Esophagus squamous epithelium (tissue), 5 donors: ENCODE measurements around the gene PI4KA. TPM values are rescaled to one million over a fixed set of nuclear protein-coding genes. Genes with fewer than 3 reads are reported as not detected.

Experiments used
- DNase-seq: peaks from one replicate; lab custom pipeline; 2025; lab: John Stamatoyannopoulos, UW
- H3K27ac ChIP-seq, 4 donors: fragments of 200-600 bp; sonication (generic); one replicate each; pipeline ENCODE4 v1.5.1; 2016 to 2019; ENCODE audit warnings: mild to moderate bottlenecking in 1 of 4
- H3K27me3 ChIP-seq, 4 donors: fragments of 200-600 bp; sonication (generic); 1 replicate in 3 of 4; 2 replicates in 1 of 4; pipeline versions ENCODE4 v1.5.1 to v1.6.0; 2017 to 2021; ENCODE audit warnings: antibody characterized with exemption in 1 of 4
- H3K36me3 ChIP-seq, 3 donors: fragments of 200-600 bp; sonication (generic); one replicate each; pipeline ENCODE4 v1.5.1; 2016 to 2019
- H3K4me1 ChIP-seq, 3 donors: fragments of 200-600 bp; sonication (generic); one replicate each; pipeline ENCODE4 v1.5.1; 2017 to 2019
- H3K4me3 ChIP-seq, 4 donors: fragments of 200-600 bp; sonication (generic); 1 replicate in 3 of 4; 2 replicates in 1 of 4; pipeline ENCODE4 v1.5.1; 2016 to 2019; ENCODE audit warnings: mild to moderate bottlenecking in 2 of 4, moderate library complexity in 1 of 4
- H3K9me3 ChIP-seq, 3 donors: fragments of 200-600 bp; sonication (generic); one replicate each; pipeline ENCODE4 v1.5.1; 2016 to 2019
- CTCF ChIP-seq, 6 experiments: fragments of 450-650 bp in 4 of 6; fragments of 200-600 bp in 2 of 6; sonication (generic) in 2 of 6; IDR thresholded peaks; one replicate each; pipeline ENCODE4 v1.5.1; 2016 to 2019; ENCODE audit warnings: antibody characterized with exemption in 6 of 6, mild to moderate bottlenecking in 4 of 6, moderate library complexity in 4 of 6
- POLR2A ChIP-seq, 4 donors: fragments of 450-650 bp; IDR thresholded peaks; one replicate each; pipeline ENCODE4 v1.6.1; 2017; ENCODE audit warnings: antibody characterized with exemption in 4 of 4, mild to moderate bottlenecking in 4 of 4, moderate library complexity in 3 of 4
- WGBS, 2 donors: methylation state at CpG; one replicate each; pipeline ENCODE4 v1.1.5; 2018; 5-methylcytosine and 5-hydroxymethylcytosine counted together
- intact Hi-C: fragments of 100-400 bp; cut with DNase I; formaldehyde crosslinking; loops from one replicate; pipeline ENCODE4 v1.15.0; 2022
- total RNA-seq, 4 donors: library from RNA; depleted of rRNA; stranded (reverse); fragments of >200 nt; gene quantifications; one replicate each; pipeline ENCODE4 v1.1.0, GENCODE V29; 2016
- donor health status: DM: yes; HTN: yes; CAD: no.

Gene PI4KA
- total RNA-seq, 4 donors from 2014 or later = 25.4 to 48.6 (median 33.8) TPM

DNA sequence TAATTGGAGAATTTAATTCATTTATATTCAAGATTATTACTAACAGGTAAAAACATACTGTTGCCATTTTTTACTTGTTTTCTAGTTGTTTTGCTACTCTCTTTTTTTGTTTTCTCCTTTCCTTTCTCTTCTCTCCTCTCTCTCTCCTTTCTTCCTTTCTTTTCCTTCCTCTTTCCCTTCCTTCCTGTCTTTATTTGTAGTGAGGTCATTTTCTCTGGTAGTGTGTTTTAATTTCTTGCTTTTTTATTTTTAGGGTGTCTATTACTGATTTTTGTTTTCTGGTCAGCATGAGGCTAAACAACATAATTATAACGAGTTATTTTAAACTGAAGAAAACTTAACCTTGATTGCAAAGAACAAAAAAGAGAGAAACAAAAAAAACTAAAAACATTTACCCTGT, 197.1 kb downstream of the PI4KA start:
- H3K9me3 ChIP-seq = no peaks in the 10 kb centered on the region
- no peak overlapping the region for H3K4me3 ChIP-seq
- no peak for DNase-seq
- WGBS, 2 donors = 91 to 96% methylated on average over 1 of the region's 1 CpG
- no peaks in the 10 kb centered on the region for H3K36me3 ChIP-seq
- H3K4me1 ChIP-seq = no peaks in the 10 kb centered on the region
- peaks cover 0 to 35% (median 0%) of the 10 kb centered on the region in 4 donors for H3K27me3 ChIP-seq
- intact Hi-C loops = no loop called here
- TF ChIP-seq POLR2A (IDR thresholded peaks at IDR 0.05) (no peak), CTCF (IDR thresholded peaks at IDR 0.05) (no peak)
- H3K27ac ChIP-seq = no peak overlapping the region

DNA sequence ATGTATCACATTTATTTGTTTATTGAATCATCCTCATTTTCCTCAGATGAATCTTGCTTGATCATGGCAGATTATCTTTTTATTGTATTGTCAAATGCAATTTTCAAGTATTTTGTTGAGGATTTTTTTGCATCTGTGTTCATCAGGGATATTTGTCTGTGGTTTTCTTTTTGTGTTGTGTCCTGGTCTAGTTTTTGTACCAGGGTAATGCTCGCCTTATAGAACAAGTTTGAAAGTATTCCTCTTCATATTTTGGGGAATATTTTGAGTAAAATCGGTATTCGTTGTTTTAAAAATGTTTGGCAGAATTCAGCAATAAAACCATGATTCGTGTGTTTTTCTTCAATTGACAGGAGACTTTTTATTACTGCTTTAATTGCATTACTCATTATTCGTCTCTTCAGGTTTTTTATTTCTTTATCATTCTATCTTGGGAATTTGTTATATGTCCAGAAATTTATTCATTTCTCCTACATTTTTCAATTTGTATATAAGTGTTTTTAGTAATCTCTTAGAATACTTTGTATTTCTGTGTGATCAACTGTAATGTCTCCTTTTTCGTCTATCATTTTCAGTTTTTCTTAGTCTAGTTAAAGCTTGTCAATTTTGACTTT, 198.1 kb downstream of the PI4KA start:
- Histone ChIP-seq H3K27ac (no peak overlapping the region), H3K4me3 (no peak overlapping the region), H3K27me3 (peaks cover 0 to 35% (median 0%) of the 10 kb centered on the region in 4 donors), H3K4me1 (no peaks in the 10 kb centered on the region), H3K36me3 (no peaks in the 10 kb centered on the region), H3K9me3 (no peaks in the 10 kb centered on the region)
- intact Hi-C loops = no loop called here
- TF ChIP-seq CTCF (IDR thresholded peaks at IDR 0.05) = no peak
- no peak for TF ChIP-seq POLR2A (IDR thresholded peaks at IDR 0.05)
- no peak for DNase-seq
- 80 to 82% methylated on average over 6 of the region's 6 CpGs for WGBS, 2 donors

DNA sequence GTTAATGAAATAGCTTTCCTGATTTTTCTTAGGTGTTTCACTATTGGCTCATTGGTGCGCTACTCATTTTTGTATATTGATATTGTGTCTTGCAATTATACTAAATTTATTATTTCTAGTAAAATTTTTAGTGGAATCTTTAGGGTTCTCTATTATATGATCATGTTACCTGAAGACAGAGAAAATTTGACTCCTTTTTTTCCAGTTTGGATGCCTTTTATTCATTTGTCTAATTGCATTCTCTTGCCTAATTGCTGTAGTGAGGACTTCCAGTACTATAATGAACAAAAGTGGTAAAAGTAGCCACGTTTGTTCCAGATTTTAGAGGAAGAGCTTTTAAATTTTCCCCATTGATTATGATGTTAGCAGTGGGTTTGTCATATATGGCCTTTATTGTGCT, 198.7 kb downstream of the PI4KA start:
- H3K27me3 ChIP-seq = peaks cover 0 to 35% (median 0%) of the 10 kb centered on the region in 4 donors
- no peaks in the 10 kb centered on the region for H3K36me3 ChIP-seq
- 37 to 47% methylated on average over 2 of the region's 2 CpGs for WGBS, 2 donors
- DNase-seq = no peak
- no peaks in the 10 kb centered on the region for H3K4me1 ChIP-seq
- TF ChIP-seq CTCF (IDR thresholded peaks at IDR 0.05) = no peak
- no peak for TF ChIP-seq POLR2A (IDR thresholded peaks at IDR 0.05)
- no peak overlapping the region for H3K27ac ChIP-seq
- intact Hi-C loops = no loop called here
- H3K4me3 ChIP-seq = no peak overlapping the region
- no peaks in the 10 kb centered on the region for H3K9me3 ChIP-seq

DNA sequence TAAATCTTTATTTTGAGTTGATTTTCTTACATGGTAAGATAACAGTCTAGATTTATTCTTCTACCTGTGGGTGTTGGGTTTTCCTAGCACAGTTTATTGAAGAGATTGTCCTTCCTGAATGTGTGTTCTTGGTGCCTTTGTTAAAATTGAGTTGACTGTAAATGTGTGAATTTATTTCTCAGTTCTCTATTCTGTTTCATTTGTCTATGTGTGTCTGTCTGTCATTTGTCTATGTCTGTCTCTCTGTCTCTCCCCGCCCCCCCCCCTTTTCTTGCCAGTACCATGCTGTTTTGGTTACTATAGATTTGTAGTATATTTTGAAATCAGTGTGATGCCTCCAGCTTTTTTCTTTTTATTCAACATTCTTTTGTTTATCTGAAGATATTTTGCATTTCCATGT, 199.4 kb downstream of the PI4KA start:
- Histone ChIP-seq H3K4me3 (no peak overlapping the region), H3K27me3 (peaks cover 0 to 31% (median 0%) of the 10 kb centered on the region in 4 donors), H3K36me3 (no peaks in the 10 kb centered on the region), H3K9me3 (no peaks in the 10 kb centered on the region), H3K4me1 (no peaks in the 10 kb centered on the region), H3K27ac (no peak overlapping the region)
- no peak for DNase-seq
- TF ChIP-seq POLR2A (IDR thresholded peaks at IDR 0.05) = no peak
- no peak for TF ChIP-seq CTCF (IDR thresholded peaks at IDR 0.05)
- 71 to 89% methylated on average over 1 of the region's 1 CpG for WGBS, 2 donors
- intact Hi-C loops = no loop called here

GRCh38 chr22:20658433-20659222, 200.0 kb downstream of the PI4KA start:
- 69 to 75% methylated on average over 11 of the region's 11 CpGs for WGBS, 2 donors
- DNase-seq = no peak
- H3K27ac ChIP-seq = no peak overlapping the region
- H3K4me1 ChIP-seq = no peaks in the 10 kb centered on the region
- H3K36me3 ChIP-seq = no peaks in the 10 kb centered on the region
- H3K9me3 ChIP-seq = no peaks in the 10 kb centered on the region
- H3K27me3 ChIP-seq = peaks cover 0 to 25% (median 0%) of the 10 kb centered on the region in 4 donors
- intact Hi-C loops = no loop called here
- H3K4me3 ChIP-seq = no peak overlapping the region
- TF ChIP-seq POLR2A (IDR thresholded peaks at IDR 0.05) = no peak
- TF ChIP-seq CTCF (IDR thresholded peaks at IDR 0.05) = no peak
